Vagina (tissue), 2 donors: ENCODE data around the gene MAP1LC3B2. TPM values are rescaled to one million over a fixed set of nuclear protein-coding genes. Genes with fewer than 3 reads are reported as not detected.

Experiments
- DNase-seq, 2 donors: peaks; one replicate each; pipeline ENCODE4 v3.0.0-alpha.2; 2017; ENCODE audit errors: extremely low spot score in 2 of 2
- H3K27ac ChIP-seq: fragments of 200-600 bp; sonication (generic); one replicate; pipeline ENCODE4 v1.5.1; 2019
- H3K27me3 ChIP-seq: fragments of 200-600 bp; sonication (generic); one replicate; pipeline ENCODE4 v1.5.1; 2019
- H3K36me3 ChIP-seq, 2 donors: fragments of 200-600 bp; sonication (generic); one replicate each; pipeline ENCODE4 v1.5.1; 2017 to 2019
- H3K4me1 ChIP-seq: fragments of 200-600 bp; sonication (generic); one replicate; pipeline ENCODE4 v1.5.1; 2019
- H3K4me3 ChIP-seq, 2 donors: fragments of 200-600 bp; sonication (generic); 1 replicate in 1 of 2; 2 replicates in 1 of 2; pipeline ENCODE4 v1.5.1; 2016 to 2019
- H3K9me3 ChIP-seq: fragments of 200-600 bp; sonication (generic); one replicate; pipeline ENCODE4 v1.5.1; 2019
- POLR2A ChIP-seq, 2 donors: fragments of 450-650 bp; IDR thresholded peaks; one replicate each; pipeline ENCODE4 v1.6.1; 2017; ENCODE audit warnings: antibody characterized with exemption in 2 of 2, mild to moderate bottlenecking in 2 of 2, moderate library complexity in 2 of 2
- POLR2AphosphoS5 ChIP-seq, 2 donors: sonication (generic); formaldehyde crosslinking; IDR thresholded peaks; one replicate each; pipeline ENCODE4 v1.9.0; 2017; ENCODE audit warnings: antibody characterized with exemption in 2 of 2, mild to moderate bottlenecking in 2 of 2, low read depth in 1 of 2; ENCODE audit not compliant: insufficient read depth in 1 of 2
- intact Hi-C: fragments of 100-400 bp; cut with DNase I; formaldehyde crosslinking; loops from one replicate; pipeline ENCODE4 v1.15.1; 2023
- total RNA-seq: library from RNA; depleted of rRNA; stranded (reverse); fragments of >200 nt; gene quantifications from one replicate; pipeline ENCODE4 v1.2.3, GENCODE V29; 2016
- TF ChIP-seq, protein P1 (sequence below), 3 experiments: fragments of 450-650 bp in 2 of 3; fragments of 200-600 bp in 1 of 3; sonication (generic) in 1 of 3; IDR thresholded peaks; one replicate each; pipeline ENCODE4 v1.5.1; 2017 to 2019; ENCODE audit warnings: antibody characterized with exemption in 3 of 3, mild to moderate bottlenecking in 2 of 3, moderate library complexity in 2 of 3

MAP1LC3B2 gene
- total RNA-seq, 1 donor from 2014 or later = not detected

DNA sequence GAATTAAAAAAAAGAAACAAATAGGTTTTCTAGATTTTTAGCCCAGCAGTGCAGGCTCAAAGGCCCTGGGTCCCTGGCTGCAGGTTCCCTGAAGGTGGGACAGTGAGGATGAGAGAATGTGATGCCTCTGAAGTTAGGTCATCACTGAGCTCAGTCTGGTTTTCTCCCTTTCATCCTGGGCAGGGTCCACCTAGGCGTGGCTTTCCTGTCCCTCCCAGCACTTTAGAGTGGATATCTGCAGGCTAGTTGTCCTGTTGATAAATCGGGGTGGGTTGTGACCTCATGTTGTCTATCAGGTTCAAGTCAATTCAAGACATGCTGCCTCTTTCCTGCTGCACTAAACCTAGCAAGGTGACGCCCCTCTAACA, 60.9 kb downstream of the MAP1LC3B2 start:
- Histone ChIP-seq H3K4me1 (no peaks in the 10 kb centered on the region), H3K27me3 (no peaks in the 10 kb centered on the region), H3K9me3 (no peaks in the 10 kb centered on the region), H3K4me3 (no peak overlapping the region), H3K27ac (no peak overlapping the region), H3K36me3 (no peaks in the 10 kb centered on the region)
- DNase-seq = no peak
- intact Hi-C loops = no loop called here
- TF ChIP-seq, protein P1, sequence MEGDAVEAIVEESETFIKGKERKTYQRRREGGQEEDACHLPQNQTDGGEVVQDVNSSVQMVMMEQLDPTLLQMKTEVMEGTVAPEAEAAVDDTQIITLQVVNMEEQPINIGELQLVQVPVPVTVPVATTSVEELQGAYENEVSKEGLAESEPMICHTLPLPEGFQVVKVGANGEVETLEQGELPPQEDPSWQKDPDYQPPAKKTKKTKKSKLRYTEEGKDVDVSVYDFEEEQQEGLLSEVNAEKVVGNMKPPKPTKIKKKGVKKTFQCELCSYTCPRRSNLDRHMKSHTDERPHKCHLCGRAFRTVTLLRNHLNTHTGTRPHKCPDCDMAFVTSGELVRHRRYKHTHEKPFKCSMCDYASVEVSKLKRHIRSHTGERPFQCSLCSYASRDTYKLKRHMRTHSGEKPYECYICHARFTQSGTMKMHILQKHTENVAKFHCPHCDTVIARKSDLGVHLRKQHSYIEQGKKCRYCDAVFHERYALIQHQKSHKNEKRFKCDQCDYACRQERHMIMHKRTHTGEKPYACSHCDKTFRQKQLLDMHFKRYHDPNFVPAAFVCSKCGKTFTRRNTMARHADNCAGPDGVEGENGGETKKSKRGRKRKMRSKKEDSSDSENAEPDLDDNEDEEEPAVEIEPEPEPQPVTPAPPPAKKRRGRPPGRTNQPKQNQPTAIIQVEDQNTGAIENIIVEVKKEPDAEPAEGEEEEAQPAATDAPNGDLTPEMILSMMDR (IDR thresholded peaks at IDR 0.05) = no peak
- TF ChIP-seq POLR2A (IDR thresholded peaks at IDR 0.05) (no peak), POLR2AphosphoS5 (IDR thresholded peaks at IDR 0.05; ENCODE audit: insufficient read depth in 1 of 2, low read depth in 1 of 2) (no peak)

DNA sequence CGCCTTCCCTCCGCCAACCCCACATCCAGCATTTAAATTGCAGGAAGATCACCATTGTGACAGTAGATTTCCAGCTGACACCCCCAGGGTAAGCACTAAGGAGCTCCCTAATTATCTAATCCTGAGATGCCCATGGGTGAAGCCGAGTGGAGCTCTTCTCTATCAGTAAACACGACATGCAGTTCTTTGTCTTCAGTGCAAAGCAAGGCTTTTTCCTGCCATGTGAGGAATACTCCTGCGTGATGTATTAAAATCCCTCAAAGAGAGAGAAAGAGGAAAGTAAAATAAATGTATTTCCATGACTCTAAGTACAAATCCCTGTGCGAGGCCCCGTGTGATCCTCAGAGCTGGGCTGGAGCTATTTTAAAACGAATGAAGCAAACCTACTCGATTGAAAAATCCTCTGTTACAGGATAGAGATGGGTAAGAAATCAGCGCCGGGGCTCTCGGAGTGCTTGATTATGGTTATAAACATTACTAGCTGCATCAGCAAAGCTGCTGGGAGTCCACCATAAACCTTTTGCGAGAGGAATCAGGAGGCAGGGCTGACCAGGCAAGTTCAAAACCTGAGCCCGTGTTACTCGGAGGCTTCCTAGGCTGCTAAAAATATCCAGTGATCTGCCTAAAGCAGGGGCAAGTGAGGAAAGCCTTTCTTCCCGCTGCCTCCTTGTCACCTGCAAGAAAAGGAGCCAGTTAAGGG, 61.5 kb downstream of the MAP1LC3B2 start:
- H3K9me3 ChIP-seq = no peaks in the 10 kb centered on the region
- H3K4me1 ChIP-seq = no peaks in the 10 kb centered on the region
- H3K27me3 ChIP-seq = no peaks in the 10 kb centered on the region
- no peak for DNase-seq
- no peak overlapping the region for H3K4me3 ChIP-seq
- H3K36me3 ChIP-seq = no peaks in the 10 kb centered on the region
- H3K27ac ChIP-seq = no peak overlapping the region
- no peak for TF ChIP-seq POLR2A (IDR thresholded peaks at IDR 0.05)
- TF ChIP-seq, protein P1 (IDR thresholded peaks at IDR 0.05) = no peak
- TF ChIP-seq POLR2AphosphoS5 (IDR thresholded peaks at IDR 0.05; ENCODE audit: insufficient read depth in 1 of 2, low read depth in 1 of 2) = no peak
- intact Hi-C loops = no loop called here

DNA sequence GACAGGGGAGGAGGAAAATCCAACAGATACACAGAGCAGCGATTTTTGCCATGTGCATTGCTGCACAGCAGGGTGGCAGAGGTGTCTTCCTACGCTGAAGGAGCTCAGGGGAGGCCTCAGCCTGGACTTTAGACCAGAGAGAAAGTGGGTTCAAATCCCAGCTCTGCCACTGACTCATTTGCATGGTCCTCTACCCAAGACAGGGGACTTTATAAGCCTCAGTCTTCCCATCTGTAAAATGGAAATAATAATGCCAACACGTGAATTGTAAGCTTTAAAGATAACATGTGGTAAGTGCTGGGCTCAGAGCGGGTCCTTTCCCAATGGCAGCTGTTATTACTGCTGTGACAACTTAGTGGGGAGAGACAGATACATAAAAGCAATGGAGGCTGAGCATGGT, 62.0 kb downstream of the MAP1LC3B2 start:
- no peak overlapping the region for H3K4me3 ChIP-seq
- intact Hi-C loops = no loop called here
- TF ChIP-seq POLR2A (IDR thresholded peaks at IDR 0.05) (no peak), POLR2AphosphoS5 (IDR thresholded peaks at IDR 0.05; ENCODE audit: insufficient read depth in 1 of 2, low read depth in 1 of 2) (no peak)
- TF ChIP-seq, protein P1 (IDR thresholded peaks at IDR 0.05) = no peak
- H3K9me3 ChIP-seq = no peaks in the 10 kb centered on the region
- no peaks in the 10 kb centered on the region for H3K27me3 ChIP-seq
- DNase-seq = no peak
- no peak overlapping the region for H3K27ac ChIP-seq
- H3K36me3 ChIP-seq = no peaks in the 10 kb centered on the region
- no peaks in the 10 kb centered on the region for H3K4me1 ChIP-seq

DNA sequence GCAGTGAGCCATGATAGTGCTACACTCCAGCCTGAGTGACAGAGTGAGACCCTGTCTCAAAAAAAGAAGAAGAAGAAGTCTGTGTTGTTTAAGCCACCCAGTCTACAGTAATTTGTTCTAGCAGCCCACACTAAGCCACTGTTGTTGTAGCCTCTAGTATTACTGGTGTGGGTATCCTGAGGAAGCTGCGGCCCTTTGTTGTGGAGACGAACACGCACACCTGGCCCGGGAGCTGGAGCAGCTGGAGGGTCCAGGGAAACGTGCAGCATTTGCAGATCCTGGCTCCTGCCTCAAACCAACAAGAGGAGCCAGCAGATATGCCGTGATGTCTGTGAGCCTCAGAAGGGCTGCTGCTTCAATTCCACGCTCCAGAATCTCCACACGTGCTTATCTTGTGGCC, 65.3 kb downstream of the MAP1LC3B2 start:
- no peaks in the 10 kb centered on the region for H3K27me3 ChIP-seq
- intact Hi-C loops = no loop called here
- no peaks in the 10 kb centered on the region for H3K36me3 ChIP-seq
- H3K4me1 ChIP-seq = no peaks in the 10 kb centered on the region
- no peak for DNase-seq
- TF ChIP-seq POLR2A (IDR thresholded peaks at IDR 0.05) = no peak
- no peak for TF ChIP-seq POLR2AphosphoS5 (IDR thresholded peaks at IDR 0.05; ENCODE audit: insufficient read depth in 1 of 2, low read depth in 1 of 2)
- TF ChIP-seq, protein P1 (IDR thresholded peaks at IDR 0.05) = no peak
- H3K27ac ChIP-seq = no peak overlapping the region
- H3K4me3 ChIP-seq = no peak overlapping the region
- no peaks in the 10 kb centered on the region for H3K9me3 ChIP-seq

DNA sequence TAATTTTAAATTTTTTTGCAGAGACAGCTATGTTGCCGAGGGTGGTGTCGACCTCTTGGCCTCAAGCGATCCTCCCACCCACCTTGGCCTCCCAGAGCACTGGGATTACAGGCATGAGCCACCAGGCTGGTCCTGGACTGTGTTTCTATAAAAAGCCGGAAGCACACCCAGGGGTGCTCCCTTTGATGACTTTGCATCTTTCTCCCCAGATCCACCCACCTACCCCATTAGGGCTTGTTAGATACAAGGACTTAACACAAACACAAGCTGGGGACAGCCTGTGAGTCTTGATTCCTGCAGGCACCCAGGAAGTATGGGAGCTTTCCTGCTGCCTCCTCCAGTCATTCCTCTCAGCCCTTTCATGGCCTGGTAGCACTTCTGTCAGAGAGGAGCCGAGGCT, 67.0 kb downstream of the MAP1LC3B2 start:
- intact Hi-C loops = no loop called here
- Histone ChIP-seq H3K4me3 (no peak overlapping the region), H3K27ac (no peak overlapping the region), H3K9me3 (no peaks in the 10 kb centered on the region), H3K4me1 (no peaks in the 10 kb centered on the region), H3K36me3 (no peaks in the 10 kb centered on the region), H3K27me3 (no peaks in the 10 kb centered on the region)
- no peak for DNase-seq
- TF ChIP-seq POLR2A (IDR thresholded peaks at IDR 0.05) = no peak
- TF ChIP-seq, protein P1 (IDR thresholded peaks at IDR 0.05) = no peak
- no peak for TF ChIP-seq POLR2AphosphoS5 (IDR thresholded peaks at IDR 0.05; ENCODE audit: insufficient read depth in 1 of 2, low read depth in 1 of 2)
